HG02885 (cell line): ENCODE results near the gene RAB28.

Experiments used
- ATAC-seq: cut with Tn5 transposase; IDR thresholded peaks from one replicate; pipeline ENCODE4 v1.9.1; 2021; ENCODE audit warnings: mild to moderate bottlenecking; ENCODE audit not compliant: unreplicated experiment, poor library complexity

Gene RAB28

DNA sequence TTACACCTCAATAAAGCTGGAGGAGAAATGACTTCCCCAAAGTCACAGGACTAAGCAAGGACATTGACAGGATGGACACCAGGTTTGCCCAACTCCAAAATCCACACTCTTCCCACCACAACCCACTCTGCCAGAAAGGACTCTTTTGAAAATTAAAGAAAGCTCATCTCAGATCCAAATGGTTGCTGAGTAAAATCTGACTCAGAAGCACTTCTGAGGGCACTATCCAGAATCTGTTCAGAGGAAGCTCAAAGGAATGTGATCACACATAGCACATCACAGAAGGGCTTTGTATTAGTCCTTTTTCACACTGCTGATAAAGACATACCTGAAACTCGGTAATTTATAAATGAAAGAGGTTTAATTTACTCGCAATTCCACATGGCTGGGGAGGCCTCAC lies 155.5 kb downstream of the RAB28 start:
- no peak for ATAC-seq

DNA sequence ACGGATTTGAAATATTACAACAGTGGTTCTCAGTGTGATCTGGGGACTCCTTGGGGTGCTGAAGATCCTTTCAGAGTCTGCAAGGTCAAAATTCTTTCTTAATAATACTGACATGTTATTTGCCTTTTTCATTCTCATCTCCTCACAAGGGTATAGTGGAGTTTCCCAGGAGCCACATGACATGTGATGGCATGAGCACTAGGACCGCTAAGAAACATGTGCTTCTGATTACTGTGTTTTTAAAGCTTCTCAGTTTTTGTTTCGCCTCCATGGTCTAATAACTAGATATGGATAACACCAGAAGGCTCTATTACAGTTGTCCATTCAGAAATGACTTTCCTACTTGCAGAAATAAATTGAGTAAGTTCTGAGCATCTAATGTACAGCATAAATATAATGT lies 156.1 kb downstream of the RAB28 start:
- no peak for ATAC-seq

DNA sequence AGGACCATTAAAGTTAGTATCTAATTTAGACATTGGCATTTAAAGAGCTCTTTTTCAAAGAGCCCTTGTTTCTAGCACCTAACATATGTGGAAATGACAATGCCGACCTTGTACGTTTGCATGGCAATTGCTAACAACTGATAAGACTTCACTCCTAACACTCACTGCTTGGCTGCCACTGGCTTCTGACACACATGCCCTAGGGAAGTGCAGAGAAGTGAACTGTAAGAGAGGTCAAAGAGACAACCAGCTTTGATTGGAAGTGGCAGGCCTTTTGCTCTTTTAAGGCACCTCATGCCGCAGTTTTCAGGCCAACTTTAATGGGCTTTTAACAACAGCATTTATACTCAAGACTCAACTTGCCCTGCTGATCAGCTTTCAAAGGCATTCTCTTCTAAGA lies 158.4 kb downstream of the RAB28 start:
- no peak for ATAC-seq

DNA sequence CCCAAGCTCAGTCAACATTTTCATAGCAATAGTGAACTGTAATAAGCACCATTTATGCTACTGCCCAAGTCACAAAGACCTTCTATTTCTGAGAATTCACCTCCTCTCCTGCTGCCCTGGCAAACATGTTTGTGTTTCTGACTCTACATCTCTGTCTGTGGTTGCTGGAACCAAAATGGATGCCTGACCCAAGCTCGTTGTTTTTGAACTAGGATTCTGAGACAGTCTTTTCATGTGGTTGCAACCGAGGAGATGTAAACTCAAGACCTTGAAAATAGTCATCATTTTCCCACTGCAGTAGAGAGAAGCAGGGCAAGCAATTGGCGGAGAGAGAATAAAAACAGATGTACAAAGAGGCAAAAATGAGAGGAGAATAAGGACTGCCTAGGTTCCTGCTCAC lies 160.2 kb downstream of the RAB28 start:
- ATAC-seq = no peak

DNA sequence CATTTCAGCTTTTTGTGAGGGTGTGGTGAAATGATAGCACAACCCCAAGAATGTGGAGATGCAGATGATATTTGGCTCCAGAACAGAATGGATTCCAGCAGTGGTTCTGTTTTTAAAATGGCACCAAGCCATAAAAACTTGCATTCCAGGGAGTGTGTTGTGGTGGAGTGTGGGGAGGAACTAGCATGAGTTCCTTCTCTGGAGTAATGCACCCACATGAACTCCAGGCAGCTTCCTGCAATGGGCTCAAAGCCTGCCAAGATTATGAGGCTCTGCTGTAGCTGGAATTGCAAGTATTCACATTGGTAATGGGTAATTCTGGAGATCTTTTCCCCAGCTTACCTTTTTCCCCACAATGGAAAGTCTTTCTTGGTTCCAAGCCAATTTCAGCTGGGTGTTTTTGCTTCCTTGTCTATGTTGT lies 161.4 kb downstream of the RAB28 start:
- no peak for ATAC-seq
